RKO (cell line): ENCODE data around the gene ACHE.
"Not testable (repeated sequence)": the region's sequence is repeated elsewhere in the genome, so short reads cannot be mapped to it uniquely, and the experiment has no call there.

Experiments used
- DNase-seq: peaks from one replicate; pipeline ENCODE4 v3.0.0-alpha.2; 2016; ENCODE audit warnings: low spot score

Gene ACHE

DNA sequence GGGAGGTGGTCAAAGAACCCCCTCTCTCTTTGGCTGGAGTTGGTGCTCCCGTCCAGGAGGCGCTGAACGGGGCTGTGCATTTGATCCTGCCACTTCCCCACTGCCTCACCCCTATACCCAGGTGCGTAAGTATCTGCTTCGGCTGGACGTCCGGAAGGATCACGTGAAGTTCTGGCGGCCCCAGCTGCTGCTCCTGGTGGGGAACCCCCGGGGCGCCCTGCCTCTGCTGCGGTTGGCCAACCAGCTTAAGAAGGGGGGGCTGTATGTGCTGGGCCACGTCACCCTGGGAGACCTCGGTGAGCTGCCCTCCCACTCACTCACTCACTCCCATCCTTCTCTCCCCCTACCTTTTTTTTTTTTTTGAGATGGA is 34.1 kb downstream of the ACHE start:
- DNase-seq = no peak

DNA sequence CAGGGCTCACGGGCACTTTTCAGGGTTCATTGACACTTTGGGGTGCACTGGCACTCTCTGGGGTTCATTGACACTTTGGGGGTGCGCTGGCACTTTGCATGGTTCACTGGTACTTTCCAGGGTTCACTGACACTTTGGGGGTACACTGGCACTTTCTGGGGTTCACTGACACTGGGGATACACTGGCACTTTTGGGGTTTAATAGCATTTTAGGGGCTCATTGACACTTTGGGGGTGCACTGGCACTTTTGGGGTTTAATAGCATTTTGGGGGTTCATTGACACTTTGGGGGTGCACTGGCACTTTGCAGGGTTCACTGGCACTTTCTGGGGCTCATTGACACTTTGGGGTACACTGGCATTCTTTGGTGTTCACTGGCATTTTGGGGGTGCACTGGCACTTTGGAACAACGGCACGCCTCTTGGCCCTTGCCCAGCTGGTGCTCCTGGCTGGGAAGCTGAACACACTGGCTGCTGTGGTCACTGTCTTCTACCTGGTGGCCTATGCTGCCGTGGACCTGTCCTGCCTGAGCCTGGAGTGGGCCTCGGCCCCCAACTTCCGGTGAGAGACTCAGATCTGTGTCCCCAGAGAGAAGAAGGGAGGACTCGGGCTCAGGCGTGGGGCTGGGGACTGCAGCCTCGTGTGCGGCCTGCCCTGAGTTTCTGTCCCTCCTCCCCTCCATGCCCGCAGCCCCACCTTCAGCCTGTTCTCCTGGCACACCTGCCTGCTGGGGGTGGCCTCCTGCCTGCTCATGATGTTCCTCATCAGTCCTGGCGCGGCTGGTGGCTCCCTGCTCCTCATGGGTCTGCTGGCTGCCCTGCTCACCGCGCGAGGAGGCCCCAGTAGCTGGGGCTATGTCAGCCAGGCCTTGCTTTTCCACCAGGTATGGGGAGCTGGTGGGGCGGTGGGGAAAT is 34.7 kb downstream of the ACHE start:
- DNase-seq = no peak

DNA sequence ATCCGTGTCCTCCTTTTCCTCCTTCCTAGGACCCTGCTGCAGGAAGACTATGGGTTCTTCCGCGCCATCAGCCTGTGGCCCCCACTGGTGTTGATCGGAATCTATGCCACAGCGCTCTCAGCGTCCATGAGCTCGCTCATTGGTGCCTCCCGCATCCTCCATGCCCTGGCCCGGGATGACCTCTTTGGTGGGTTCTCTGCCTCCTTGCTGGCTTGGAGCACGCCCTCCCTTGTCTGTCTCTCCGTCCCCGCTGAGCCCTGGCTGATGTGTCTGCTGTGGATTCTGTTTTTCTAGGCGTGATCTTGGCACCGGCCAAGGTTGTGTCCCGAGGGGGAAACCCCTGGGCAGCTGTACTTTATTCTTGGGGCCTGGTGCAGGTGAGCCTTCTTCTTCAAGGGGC is 35.8 kb downstream of the ACHE start:
- DNase-seq = no peak

DNA sequence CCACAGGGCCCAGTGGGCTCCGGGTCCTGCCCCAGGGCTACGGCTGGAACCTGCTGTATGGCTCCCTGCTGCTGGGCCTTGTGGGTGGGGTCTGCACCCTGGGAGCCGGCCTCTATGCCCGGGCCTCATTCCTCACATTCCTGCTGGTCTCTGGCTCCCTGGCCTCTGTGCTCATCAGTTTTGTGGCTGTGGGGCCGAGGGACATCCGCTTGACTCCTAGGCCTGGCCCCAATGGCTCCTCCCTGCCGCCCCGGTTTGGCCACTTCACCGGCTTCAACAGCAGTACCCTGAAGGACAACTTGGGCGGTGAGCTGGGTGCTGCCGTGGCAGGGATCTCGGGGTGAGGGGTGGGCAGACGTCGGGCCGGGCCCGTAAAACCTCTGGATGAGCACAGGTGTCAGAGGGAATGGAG is 38.8 kb downstream of the ACHE start:
- no peak for DNase-seq

DNA sequence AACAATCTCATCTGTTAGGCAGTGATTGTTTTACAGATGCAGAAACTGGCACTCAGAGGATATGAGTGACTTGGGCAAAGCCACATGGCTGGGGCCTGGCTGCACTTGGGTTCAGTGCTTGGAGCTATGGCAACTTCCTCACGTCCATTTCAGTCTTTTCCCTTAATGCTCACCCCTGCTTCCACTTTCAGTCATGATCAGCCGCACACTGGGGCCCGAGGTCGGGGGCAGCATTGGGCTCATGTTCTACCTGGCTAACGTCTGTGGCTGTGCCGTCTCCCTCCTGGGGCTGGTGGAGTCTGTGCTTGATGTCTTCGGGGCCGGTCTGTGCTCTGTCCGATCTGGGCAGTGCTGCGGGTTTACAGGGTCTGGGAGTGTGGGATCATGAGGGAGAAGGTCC is 40.2 kb downstream of the ACHE start:
- no peak for DNase-seq

DNA sequence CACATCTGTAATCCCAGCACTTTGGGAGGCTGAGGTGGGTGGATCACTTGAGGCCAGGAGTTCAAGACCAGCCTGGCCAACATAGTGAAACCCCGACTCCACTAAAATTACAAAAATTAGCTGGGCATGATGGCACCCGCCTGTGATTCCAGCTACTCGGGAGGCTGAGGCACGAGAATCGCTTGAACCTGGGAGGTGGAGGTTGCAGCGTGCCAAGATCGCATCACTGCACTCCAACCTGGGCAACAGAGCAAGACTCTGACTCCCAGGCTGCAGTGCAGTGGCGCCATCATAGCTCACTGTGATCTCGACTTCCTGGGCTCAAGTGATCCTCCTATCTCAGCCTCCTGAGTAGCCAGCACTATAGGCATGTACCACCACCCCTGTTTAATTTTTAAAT is 40.8 kb downstream of the ACHE start:
- not testable (repeated sequence) for DNase-seq

DNA sequence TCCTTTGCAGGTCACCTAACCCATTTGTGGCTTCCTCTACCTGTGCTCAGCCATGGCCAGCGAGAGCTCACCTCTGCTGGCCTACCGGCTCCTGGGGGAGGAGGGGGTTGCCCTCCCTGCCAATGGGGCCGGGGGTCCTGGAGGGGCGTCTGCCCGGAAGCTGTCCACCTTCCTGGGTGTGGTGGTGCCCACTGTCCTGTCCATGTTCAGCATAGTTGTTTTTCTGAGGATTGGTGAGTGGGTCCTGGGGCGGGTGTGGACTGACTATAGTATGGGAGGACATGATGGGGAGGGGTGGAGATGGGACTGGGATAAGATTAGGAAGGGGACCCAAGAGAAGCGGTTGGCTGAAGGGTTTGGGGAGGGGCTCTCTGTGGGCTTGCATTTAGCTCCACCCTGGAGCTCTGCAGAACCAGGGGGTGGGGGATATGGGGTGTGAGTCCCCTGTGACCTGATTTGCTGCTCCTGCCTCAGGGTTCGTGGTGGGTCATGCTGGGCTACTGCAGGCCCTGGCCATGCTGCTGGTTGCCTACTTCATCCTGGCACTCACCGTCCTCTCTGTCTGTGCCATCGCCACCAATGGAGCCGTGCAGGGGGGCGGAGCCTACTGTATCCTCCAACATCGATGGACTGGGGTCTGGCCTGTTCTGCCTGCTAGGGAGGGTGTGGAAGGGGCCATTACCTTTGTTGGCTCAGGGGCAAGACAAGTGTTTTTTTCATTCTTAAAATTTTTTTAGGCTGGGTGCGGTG is 41.4 kb downstream of the ACHE start:
- no peak for DNase-seq

DNA sequence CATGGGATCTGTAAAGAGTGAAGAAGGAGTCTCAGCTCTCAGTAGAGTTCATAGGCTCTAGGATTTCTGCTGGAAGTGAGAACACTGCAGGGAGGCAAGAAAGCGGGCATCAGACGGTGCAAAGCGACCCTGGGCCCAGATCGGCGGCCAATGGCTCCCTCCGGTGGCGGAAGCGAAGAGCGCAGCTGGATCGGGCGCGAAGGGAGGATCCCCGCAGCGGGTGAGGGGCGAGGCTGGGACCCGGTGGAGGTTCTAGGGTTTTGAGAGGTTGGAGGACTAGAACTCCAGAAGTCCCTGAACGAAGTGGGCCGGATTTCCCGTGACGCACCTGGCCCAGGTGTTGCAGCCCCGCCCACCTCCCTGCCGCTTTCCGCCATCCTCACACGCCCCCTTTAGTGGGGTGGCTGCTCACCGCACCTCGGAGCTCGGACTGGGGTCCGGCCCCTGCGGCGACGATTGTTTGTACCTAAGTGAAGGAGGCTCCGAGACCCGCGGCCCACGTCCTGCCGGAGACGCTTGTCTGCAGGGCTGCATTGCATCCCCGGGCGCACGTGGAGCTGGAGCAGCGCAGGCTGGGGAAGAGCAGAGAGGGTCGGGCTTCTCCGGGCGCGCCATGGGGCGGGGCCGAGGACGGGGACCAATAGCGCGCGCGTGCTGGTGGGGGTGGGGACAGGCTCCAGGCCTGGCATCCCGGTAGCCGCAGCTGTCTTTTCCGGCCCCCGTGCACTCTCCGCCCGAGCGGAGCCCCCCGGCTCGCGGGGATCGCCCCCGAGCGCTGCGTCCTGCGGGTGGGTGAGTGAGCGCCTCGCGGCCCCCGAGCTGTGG is 43.4 kb downstream of the ACHE start, which contains the start of gene SLC12A9:
SLC12A9 (plus strand) TSS at position 666 of the 825 bp plus-strand sequence. CDS start 1,485 bp downstream, outside the sequence.
- DNase-seq = peak; percentile 95

DNA sequence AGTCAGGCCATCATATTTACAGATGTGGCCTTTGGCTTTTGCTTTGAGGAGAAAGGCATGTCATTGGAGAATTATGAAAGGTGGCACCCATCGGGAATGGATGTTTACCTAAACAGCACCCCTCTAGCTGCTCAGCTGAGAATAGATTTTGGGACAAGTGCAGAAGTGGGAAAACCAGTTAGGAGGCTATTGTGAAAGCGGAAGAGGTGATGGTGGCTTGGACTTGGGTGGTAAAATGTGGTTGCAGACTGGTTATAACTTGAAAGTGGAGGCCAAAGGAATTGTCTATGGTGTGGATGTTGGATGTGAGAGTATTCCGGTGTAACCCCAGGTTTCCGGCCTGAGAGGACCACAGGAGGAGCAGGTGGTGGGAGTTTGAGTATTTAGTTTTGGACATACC is 48.3 kb downstream of the ACHE start:
- no peak for DNase-seq

DNA sequence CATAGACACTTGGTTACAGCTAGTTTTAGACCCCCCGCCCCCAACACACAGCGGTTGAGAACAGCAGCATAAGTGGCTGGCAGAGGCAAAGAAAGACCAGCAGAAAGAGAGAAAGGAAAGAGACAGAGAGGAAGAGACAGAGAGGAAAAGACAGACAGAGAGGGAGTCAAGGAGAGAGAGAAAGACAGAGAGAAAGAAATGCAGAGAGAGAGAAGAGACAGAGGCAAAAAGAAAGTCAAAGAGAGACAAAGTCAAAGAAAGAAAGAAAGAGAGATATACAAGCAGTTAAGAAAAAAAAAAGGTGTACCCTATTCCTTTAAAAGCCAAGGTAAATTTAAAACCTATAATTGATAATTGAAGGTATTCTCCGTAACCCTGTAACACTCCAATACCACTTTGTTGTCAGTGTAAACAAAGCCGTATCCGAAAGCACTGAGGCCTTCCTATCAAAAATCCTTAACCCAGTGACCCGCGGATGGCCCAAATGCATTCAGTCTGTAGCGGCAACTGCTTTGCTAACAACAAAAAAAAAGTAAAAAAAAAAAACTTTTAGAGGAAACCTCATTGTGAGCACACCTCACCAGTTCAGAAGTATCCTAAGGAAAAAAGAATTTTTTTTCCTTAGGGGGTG is 55.1 kb downstream of the ACHE start:
- DNase-seq = no peak
